Bronchus fibroblast of lung (primary cell): ENCODE results near the gene EXOSC5. TPM values are rescaled to one million over a fixed set of nuclear protein-coding genes. Genes with fewer than 3 reads are reported as not detected.

Experiments
- total RNA-seq: library from RNA; depleted of rRNA; stranded (reverse); fragments of >200 nt; gene quantifications from 2 replicates; pipeline ENCODE4 v1.2.3, GENCODE V29; 2015

The EXOSC5 gene
- 34.8 and 34.9 TPM in 2 replicates for total RNA-seq

DNA sequence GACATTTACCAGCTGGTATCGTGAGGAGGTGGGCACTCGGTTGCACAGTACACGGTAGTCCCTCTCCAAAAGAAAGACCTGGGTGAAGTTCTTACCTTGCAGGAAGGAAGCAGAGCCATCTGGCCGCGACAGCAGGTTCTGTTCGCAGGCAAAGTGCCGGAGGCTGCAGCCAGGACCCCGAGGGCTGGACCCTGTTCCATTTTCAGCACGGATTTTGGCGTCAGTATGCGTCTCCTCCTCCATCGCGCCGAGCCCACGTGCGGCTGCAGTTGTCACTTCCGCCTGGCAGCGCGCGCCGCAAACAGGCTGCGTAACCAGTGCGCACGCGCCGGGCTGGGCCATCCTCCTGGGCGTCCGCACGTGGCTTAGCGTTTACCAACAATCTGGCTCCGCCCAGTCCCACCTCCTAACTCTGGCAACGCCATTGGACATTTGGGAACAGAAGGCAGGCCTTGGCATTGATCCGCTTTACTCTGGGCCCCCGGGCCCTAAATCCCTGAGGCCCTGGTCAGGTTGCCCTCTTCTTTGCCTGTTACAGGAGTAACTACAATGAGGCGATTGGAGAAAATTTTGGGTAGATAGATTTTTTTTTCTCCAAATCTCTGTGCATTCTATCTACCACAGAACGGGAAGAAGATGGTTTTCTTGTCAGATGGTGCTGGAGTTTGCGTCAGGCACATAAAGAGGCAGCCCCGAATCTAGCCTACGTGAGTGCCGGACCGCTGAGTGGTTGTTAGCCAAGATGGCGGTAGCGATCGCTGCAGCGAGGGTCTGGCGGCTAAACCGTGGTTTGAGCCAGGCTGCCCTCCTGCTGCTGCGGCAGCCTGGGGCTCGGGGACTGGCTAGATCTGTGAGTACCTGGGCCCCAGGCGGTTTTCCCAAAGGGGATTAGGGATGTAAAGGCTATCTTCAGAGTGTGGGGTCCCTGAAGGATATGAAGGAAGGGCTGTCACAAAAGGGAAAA lies at the start of gene EXOSC5, which contains the start of gene BCKDHA:
Gene EXOSC5, minus strand, starts transcription at position 274 of the 964 bp plus-strand sequence. Its CDS starts 31 bp downstream, at position 243.
Gene BCKDHA, plus strand, starts transcription at position 733 of the 964 bp plus-strand sequence. Its CDS starts 10 bp downstream, at position 743.

DNA sequence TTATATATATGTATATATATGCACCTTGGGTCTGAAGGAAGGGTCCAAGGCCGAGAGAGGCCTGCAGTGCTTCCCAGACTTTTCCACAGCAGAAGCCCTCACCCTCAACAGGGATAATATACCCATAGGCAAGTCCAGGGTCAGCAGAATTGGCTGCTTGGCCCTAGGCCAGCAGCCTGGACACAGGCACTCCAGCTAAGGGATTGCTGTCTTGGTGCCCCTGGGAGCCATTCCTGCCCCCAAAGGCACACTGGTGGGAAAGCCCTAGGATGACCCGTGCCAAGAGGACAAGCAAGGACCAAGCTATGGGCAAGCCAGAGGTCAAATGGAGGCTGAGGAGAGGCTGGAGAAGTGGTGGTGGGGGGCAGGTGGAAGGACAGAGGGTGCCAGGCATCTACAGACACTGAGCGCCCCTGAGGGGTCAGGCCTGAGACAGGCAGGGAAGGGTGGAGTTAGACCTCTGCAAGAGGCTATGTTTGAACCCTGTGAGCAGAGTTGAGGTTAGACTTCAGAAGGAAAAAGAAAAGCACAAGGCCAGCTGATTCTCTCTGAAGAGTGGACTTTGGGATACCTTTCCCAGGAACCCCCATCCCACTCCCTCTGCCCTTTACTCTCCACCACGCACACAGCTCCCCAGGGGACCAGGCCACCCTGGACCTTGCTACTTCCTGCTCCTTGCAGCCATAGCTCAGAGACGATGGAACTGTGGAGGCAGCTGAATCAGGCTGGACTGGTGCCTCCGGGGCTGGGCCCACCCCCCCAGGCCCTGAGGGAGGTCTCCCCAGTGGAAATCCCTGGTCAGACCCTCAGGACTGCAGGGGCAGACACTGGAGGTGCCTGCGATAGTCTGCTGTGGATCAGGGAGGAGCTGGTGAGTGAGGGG lies 45.6 kb upstream of the EXOSC5 start, which contains the start of gene ERICH4:
Gene ERICH4, plus strand, starts transcription at position 684 of the 883 bp plus-strand sequence. Its CDS starts 14 bp downstream, at position 698.

GRCh38 chr19:41439441-41440222 lies 42.5 kb upstream of the EXOSC5 start, which contains the start of gene DMAC2:
Gene DMAC2 (minus strand): TSS chr19:41439912. CDS start chr19:41439899, 13 bp downstream.

GRCh38 chr19:41426952-41427646 lies 29.9 kb upstream of the EXOSC5 start, which contains the start of gene B3GNT8:
Gene B3GNT8 (minus strand): TSS chr19:41427374. CDS start chr19:41426778, 596 bp downstream.

GRCh38 chr19:41376241-41376997 lies 20.7 kb downstream of the EXOSC5 start, which contains the start of gene TMEM91:
Gene TMEM91 (plus strand): TSS chr19:41376533. CDS start chr19:41378310, 1,777 bp downstream.

GRCh38 chr19:41363753-41364523 lies 33.2 kb downstream of the EXOSC5 start, which contains the start of gene B9D2:
Gene B9D2 (minus strand): TSS chr19:41364149. CDS start chr19:41363519, 630 bp downstream.

DNA sequence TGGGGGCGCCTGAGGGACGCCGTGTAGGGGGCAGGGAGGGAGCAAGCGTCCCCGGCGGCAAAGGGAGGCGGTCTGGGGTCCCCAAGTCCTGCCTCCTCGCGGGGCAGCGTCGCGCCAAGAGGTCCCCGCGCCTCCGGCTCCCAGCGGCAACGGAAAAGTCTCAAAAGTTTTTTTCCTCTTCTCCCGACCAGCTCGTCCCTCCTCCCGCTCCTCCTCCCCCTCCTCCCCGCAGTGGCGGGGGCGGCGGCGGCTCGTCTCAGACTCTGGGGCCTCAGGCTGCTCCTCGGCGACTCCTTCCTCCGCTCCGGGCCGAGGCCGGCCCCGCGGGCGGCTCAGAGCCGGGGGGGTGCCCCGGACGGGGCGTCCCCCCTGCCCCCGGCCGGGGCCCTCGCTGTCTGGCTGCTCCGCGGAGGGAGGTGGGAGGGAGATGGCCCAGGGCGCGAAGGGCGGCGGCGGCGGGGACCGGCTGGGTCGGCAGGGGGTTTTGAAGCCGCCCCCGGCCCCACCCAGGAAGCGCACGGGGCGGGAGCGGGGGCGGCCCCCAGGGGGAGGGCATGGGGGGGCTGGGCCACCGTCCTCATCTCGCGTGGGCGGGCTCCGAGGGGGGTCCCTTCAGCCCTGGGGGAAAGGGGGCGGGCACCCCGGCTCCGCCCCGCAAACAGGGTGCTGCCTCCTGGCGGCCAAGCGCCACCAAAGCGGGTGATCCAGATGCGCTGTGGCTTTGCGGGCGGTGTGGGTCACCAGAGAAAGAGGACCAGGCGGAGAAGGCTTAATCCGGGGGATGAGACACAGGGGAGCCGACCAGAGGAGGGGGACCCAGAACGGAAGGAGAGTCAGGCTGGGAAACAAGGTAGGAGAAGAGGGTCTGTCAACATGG lies 43.5 kb downstream of the EXOSC5 start, which contains the start of gene TGFB1:
Gene TGFB1, minus strand, starts transcription at position 457 of the 877 bp plus-strand sequence. CDS start 878 bp downstream, outside the sequence.

Other genes with a start within 250 kb of the EXOSC5 start
- gene CYP2S1, start 204.1 kb downstream of the EXOSC5 start, total RNA-seq, result 1.3 and 4.5 TPM in 2 replicates
- 379 and 401 TPM in 2 replicates for gene AXL, start 178.1 kb downstream of the EXOSC5 start, total RNA-seq
- gene HNRNPUL1, start 133.0 kb downstream of the EXOSC5 start, total RNA-seq, result 131 and 136 TPM in 2 replicates
- 10.0 and 10.6 TPM in 2 replicates for gene CCDC97, start 87.2 kb downstream of the EXOSC5 start, total RNA-seq
- gene TGFB1, start 43.4 kb downstream of the EXOSC5 start, total RNA-seq, result 7.1 and 7.7 TPM in 2 replicates
- 6.2 and 12.6 TPM in 2 replicates for gene B9D2, start 33.2 kb downstream of the EXOSC5 start, total RNA-seq
- 3.0 and 5.1 TPM in 2 replicates for gene TMEM91, start 20.8 kb downstream of the EXOSC5 start, total RNA-seq
- gene BCKDHA, start 459 bp upstream of the EXOSC5 start, total RNA-seq, result 30.3 and 39.1 TPM in 2 replicates
- 2.1 and 3.5 TPM in 2 replicates for gene B3GNT8, start 30.0 kb upstream of the EXOSC5 start, total RNA-seq
- gene DMAC2, start 42.6 kb upstream of the EXOSC5 start, total RNA-seq, result 56.0 and 57.2 TPM in 2 replicates
- gene ERICH4, start 45.8 kb upstream of the EXOSC5 start, total RNA-seq, result not detected in 2 replicates
- gene CEACAM21, start 178.8 kb upstream of the EXOSC5 start, total RNA-seq, result not detected in 2 replicates
- gene CEACAM4, start 229.7 kb upstream of the EXOSC5 start, total RNA-seq, result not detected in 2 replicates